ENCODE results near the gene MBD4. TPM values are rescaled to one million over a fixed set of nuclear protein-coding genes. Genes with fewer than 3 reads are reported as not detected.
"Not testable (repeated sequence)": the region's sequence is repeated elsewhere in the genome, so short reads cannot be mapped to it uniquely, and the experiment has no call there.

The MBD4 gene
- total RNA-seq, 3 donors from 2014 or later (not counting 1 experiment from before 2014, with no cell fraction given) = 46.4 to 55.6 (median 48.0) TPM

- Histone ChIP-seq H3K27ac (ENCODE audit: low read length) (no peak overlapping the region), H3K36me3 (ENCODE audit: control insufficient read depth, insufficient read depth, low read length) (no peaks in the 10 kb centered on the region), H3K4me3 (ENCODE audit: low read length) (no peak overlapping the region), H3K27me3 (ENCODE audit: control insufficient read depth, insufficient read depth, low read length) (no peaks in the 10 kb centered on the region), H3K9me3 (ENCODE audit: control insufficient read depth, insufficient read depth, low read length) (no peaks in the 10 kb centered on the region), H3K4me1 (ENCODE audit: control insufficient read depth, insufficient read depth, low read length) (no peaks in the 10 kb centered on the region)
- peaks cover 0 to 5% of the 10 kb centered on the region in 2 donors for H3K27me3 Mint-ChIP-seq (ENCODE audit: low read depth in 2 of 2)
- TF ChIP-seq, protein P1, sequence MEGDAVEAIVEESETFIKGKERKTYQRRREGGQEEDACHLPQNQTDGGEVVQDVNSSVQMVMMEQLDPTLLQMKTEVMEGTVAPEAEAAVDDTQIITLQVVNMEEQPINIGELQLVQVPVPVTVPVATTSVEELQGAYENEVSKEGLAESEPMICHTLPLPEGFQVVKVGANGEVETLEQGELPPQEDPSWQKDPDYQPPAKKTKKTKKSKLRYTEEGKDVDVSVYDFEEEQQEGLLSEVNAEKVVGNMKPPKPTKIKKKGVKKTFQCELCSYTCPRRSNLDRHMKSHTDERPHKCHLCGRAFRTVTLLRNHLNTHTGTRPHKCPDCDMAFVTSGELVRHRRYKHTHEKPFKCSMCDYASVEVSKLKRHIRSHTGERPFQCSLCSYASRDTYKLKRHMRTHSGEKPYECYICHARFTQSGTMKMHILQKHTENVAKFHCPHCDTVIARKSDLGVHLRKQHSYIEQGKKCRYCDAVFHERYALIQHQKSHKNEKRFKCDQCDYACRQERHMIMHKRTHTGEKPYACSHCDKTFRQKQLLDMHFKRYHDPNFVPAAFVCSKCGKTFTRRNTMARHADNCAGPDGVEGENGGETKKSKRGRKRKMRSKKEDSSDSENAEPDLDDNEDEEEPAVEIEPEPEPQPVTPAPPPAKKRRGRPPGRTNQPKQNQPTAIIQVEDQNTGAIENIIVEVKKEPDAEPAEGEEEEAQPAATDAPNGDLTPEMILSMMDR (IDR thresholded peaks at IDR 0.05) = no peak
- no peak overlapping the region for H3K27ac Mint-ChIP-seq
- intact Hi-C loops (cut with micrococcal nuclease) = no loop called here
- ATAC-seq = no peak
- WGBS (ENCODE audit: insufficient coverage) = 79% methylated on average over 4 of the region's 4 CpGs
- H3K4me1 Mint-ChIP-seq = no peaks in the 10 kb centered on the region
- no peak overlapping the region for H3K4me3 Mint-ChIP-seq
- no peak for DNase-seq
- H3K9me3 Mint-ChIP-seq = no peaks in the 10 kb centered on the region
- H3K36me3 Mint-ChIP-seq = no peaks in the 10 kb centered on the region
These were observed 25.9 kb downstream of the MBD4 start for GRCh38 chr3:129413687-129414506.

DNA sequence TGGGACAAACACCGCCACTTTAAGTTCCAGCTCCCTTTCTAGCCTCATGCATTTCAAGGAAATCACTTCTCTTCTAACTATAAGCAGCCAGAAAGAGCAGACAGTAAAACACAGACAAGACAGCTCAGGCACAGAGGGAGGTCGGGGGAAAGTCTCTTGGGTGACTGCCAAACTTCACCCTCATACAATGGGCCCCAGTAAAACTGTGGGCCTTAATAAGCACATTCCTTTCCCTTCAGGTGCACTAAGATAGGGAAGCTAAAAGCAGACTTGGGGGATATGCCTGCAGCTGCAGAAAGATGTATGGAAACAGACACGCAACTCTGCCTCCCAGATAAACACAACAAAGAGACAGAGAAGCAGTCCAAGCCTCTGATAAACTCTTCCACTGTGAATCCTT is 26.5 kb downstream of the MBD4 start:
- H3K27ac ChIP-seq (ENCODE audit: low read length); H3K4me1 Mint-ChIP-seq; H3K36me3 Mint-ChIP-seq; H3K27ac Mint-ChIP-seq; H3K9me3 Mint-ChIP-seq; H3K4me1 ChIP-seq (ENCODE audit: control insufficient read depth, insufficient read depth, low read length); H3K27me3 Mint-ChIP-seq (ENCODE audit: low read depth in 2 of 2); H3K4me3 Mint-ChIP-seq; H3K4me3 ChIP-seq (ENCODE audit: low read length); H3K36me3 ChIP-seq (ENCODE audit: control insufficient read depth, insufficient read depth, low read length); DNase-seq; H3K9me3 ChIP-seq (ENCODE audit: control insufficient read depth, insufficient read depth, low read length); H3K27me3 ChIP-seq (ENCODE audit: control insufficient read depth, insufficient read depth, low read length); intact Hi-C loops (cut with micrococcal nuclease); ATAC-seq: not testable (repeated sequence)
- WGBS (ENCODE audit: insufficient coverage) = 70% methylated on average over 3 of the region's 3 CpGs

DNA sequence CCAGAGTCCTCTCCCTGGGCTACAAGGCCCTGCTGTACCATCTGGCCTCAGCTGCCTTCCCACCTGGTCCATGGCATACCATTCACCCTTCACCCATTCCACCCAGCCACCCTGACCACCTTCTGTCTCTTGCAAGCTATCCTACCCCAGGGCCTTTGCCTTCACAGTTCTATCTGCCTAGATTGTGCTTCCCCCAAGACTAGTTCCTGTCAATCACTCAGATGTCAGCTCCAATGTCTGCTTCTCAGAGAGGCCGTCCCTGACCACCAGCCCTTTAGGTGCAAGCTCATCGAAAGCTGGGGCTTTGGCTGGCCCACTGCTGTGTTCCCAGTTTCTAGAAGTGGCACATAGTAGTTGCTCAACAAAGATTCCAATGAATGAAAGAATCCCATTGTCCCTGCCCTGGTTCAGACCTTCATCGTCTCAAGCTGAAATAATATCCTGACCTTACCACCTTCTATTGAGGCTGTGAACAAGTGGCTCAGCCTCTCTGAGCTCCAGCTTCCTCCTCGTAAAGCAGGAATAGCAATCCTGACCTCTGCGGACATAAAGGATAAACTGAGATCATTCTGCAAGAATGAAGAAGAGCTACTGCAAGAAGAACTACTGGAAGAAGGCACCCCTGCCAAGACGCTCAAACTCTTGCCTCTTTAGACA is 27.1 kb downstream of the MBD4 start:
- no peak for ATAC-seq
- intact Hi-C loops (cut with micrococcal nuclease) = no loop called here
- WGBS (ENCODE audit: insufficient coverage) = 93% methylated on average over 6 of the region's 6 CpGs

DNA sequence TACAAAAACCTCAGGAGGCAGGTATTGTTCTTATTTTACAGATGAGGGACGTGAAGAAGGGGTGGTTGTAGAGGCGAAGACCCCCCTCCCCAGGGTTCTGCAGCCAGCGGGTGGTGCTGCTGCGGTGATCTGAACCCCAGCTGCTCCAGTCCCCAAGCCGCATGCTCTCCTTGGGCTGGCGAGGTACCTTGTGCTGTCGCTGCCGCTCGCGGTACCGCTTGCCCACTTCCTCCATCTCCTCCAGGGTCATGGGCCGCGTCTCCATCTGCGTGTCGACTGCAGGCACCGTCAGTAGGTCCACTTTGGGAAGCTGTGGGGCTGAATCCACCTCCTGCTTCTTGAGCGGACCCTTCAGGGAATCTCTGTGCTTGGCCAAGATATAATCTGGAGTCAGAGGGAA is 28.8 kb downstream of the MBD4 start:
- DNase-seq (no peak), ATAC-seq (no peak)
- no peaks in the 10 kb centered on the region for H3K36me3 ChIP-seq (ENCODE audit: control insufficient read depth, insufficient read depth, low read length)
- no peaks in the 10 kb centered on the region for H3K9me3 Mint-ChIP-seq
- H3K9me3 ChIP-seq (ENCODE audit: control insufficient read depth, insufficient read depth, low read length) = no peaks in the 10 kb centered on the region
- no peaks in the 10 kb centered on the region for H3K27me3 ChIP-seq (ENCODE audit: control insufficient read depth, insufficient read depth, low read length)
- WGBS (ENCODE audit: insufficient coverage) = 87% methylated on average over 16 of the region's 17 CpGs
- H3K4me1 Mint-ChIP-seq = no peaks in the 10 kb centered on the region
- H3K36me3 Mint-ChIP-seq = no peaks in the 10 kb centered on the region
- H3K4me3 Mint-ChIP-seq = no peak overlapping the region
- H3K4me1 ChIP-seq (ENCODE audit: control insufficient read depth, insufficient read depth, low read length) = no peaks in the 10 kb centered on the region
- intact Hi-C loops (cut with micrococcal nuclease) = no loop called here
- no peak overlapping the region for H3K27ac Mint-ChIP-seq
- peaks cover 0 to 5% of the 10 kb centered on the region in 2 donors for H3K27me3 Mint-ChIP-seq (ENCODE audit: low read depth in 2 of 2)
- H3K27ac ChIP-seq (ENCODE audit: low read length) = no peak overlapping the region
- TF ChIP-seq, protein P1 (IDR thresholded peaks at IDR 0.05) = no peak
- H3K4me3 ChIP-seq (ENCODE audit: low read length) = no peak overlapping the region

More for the DNA sequence above, 27.1 kb downstream of the MBD4 start:
- Mint-ChIP-seq H3K9me3 (no peaks in the 10 kb centered on the region), H3K27ac (no peak overlapping the region), H3K4me3 (no peak overlapping the region), H3K27me3 (ENCODE audit: low read depth in 2 of 2) (peaks cover 0 to 5% of the 10 kb centered on the region in 2 donors), H3K4me1 (no peaks in the 10 kb centered on the region), H3K36me3 (no peaks in the 10 kb centered on the region)
- H3K4me1 ChIP-seq (ENCODE audit: control insufficient read depth, insufficient read depth, low read length) = no peaks in the 10 kb centered on the region
- DNase-seq = no peak
- H3K27me3 ChIP-seq (ENCODE audit: control insufficient read depth, insufficient read depth, low read length) = no peaks in the 10 kb centered on the region
- H3K36me3 ChIP-seq (ENCODE audit: control insufficient read depth, insufficient read depth, low read length) = no peaks in the 10 kb centered on the region
- no peaks in the 10 kb centered on the region for H3K9me3 ChIP-seq (ENCODE audit: control insufficient read depth, insufficient read depth, low read length)
- TF ChIP-seq, protein P1 (IDR thresholded peaks at IDR 0.05) = no peak
- no peak overlapping the region for H3K27ac ChIP-seq (ENCODE audit: low read length)
- H3K4me3 ChIP-seq (ENCODE audit: low read length) = no peak overlapping the region

Measured in natural killer cell (primary cell).